GM18526 (cell line): ENCODE measurements around the gene GNAI2.

Experiments
- POLR2A ChIP-seq: IDR thresholded peaks from 3 replicates; pipeline ENCODE4 v1.6.1; 2011; ENCODE audit not compliant: insufficient read length; ENCODE audit errors: extremely low read depth

GNAI2 gene

DNA sequence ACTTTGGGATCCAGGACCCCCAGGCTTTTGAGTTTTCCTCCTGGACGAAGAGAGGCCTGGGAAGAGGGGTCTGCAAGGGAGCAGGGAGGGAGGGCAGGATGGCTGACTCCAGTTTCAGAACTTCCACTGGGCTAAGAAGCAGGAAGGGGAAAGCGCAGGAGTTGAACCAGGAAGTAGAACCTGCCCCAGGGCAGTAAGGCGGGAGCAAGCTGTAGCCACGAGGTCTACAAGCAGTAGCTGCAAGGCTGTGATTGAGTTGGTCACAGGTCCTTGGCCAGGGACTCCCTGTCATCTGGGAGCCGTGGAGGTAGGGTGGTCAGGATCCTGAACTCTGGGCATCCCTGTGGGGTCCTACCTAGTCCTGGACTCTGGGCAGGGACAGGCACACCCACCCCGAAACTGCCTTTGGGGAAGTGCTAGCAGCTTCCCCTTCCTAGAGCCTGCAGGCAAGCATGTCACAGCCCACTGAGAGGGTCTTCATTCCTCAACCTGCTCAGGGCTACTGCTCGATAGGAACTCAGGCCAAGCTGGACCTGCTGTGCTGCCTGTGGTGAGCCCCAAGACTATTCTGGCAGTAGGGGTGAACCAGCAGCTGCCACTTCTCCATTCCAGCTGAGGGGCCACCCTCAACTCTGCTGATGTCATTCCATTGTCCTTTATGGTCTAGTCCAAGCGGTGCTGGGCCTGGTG is 5.8 kb upstream of the GNAI2 start:
- TF ChIP-seq POLR2A = no peak

DNA sequence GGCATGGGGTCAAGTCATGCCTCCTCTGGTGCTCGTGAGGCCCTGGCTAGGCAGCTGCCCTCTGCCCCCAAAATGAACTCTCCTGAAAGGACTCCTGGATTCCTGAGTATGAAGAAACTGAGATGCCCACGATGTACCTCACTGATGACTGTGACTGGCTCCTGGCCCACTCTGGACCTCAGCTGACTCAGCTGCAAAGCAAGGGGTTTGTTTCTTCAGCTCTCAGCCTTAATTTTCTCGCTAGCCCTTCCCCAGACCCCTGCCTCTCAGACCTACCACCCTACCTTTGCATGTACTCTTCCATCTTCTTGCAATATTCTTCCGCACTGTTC is 5.2 kb upstream of the GNAI2 start:
- no peak for TF ChIP-seq POLR2A

DNA sequence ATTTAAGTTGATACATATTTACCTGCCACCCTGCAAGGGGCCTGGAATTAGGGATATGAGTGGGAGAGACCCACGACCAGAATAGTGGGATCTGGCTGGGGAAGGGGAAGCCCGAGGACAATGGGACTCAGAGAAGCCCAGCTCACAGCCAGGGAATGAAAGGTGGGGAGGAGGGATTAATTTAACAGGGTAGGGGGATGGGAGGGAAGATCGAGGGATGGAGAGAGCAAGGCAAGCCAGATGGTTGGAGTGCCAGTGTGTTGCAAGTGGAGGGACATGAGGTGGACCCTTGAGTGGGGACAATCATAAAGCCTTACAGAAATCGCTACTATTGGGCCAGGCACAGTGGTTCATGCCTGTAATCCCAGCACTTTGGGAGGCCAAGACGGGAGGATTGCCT is 4.4 kb upstream of the GNAI2 start:
- no peak for TF ChIP-seq POLR2A

DNA sequence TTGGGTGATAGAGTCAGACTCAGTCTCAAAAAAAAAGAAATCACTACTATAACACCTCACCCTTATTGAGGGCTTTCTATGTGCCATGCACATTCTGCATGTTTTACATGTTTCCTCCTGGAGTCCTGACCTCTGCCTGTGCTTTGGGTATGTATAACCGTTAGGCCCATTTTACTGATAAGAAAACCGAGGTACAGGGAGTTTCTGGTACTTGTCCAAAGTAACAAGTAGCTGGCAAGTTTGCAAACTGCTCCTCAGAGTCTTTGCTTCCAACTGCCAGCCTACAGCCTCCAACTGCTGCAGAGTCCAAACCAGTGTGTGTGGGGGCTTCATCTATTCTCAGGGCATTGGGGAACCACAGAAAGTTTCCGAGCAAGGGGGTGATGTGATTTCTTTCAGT is 3.7 kb upstream of the GNAI2 start:
- no peak for TF ChIP-seq POLR2A

DNA sequence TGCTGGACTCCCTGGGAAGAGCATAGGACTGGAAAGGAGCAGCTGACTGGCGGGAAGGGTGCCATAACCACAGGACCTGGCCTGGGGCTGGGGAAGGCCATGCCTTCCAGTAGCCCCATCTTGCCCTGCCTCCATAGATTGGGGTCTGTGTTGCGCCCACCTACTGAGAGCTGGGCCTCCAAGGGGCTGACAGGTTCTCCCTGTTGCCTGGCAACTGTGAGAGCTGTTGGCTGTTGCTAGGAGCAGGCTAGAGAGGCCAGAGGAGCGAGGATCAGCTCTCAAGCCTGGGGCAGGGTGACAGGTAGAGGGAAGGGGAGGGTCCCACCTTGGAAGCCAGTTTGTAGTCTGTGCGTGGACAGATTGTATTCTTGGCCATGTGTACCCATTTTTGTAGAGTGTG is 2.8 kb upstream of the GNAI2 start:
- TF ChIP-seq POLR2A = no peak

DNA sequence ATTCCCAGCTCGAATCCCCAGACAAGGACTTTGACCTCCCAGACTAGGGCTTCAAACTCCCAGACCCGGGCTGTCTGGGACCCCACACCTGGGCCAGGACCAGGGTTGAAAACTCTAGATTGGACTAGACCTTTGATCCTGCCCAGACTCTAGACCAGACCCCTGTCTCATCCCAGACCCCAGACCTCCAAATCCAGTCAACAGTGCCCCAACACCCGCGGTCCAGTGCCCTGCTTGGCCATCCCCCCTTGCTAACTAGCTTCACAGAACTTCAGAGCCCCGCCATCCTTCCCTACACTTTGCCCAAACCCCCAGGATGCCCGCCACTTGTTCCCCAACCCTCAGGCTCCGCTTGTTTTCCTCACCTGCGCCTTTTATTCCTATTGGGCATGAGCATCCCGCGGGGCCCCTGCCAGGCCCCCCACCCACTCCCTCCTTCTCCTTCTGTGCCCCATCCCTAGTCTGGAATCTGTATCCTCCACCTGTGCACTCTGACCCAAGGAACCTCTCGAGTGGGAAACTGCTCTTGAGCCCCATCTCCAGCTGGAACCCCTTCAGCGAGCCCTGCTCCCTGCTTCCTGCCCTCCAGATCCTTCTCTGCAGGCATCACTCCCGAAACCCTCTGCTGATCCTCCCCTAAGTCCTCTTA is 604 bp downstream of the GNAI2 start:
- TF ChIP-seq POLR2A = no peak

DNA sequence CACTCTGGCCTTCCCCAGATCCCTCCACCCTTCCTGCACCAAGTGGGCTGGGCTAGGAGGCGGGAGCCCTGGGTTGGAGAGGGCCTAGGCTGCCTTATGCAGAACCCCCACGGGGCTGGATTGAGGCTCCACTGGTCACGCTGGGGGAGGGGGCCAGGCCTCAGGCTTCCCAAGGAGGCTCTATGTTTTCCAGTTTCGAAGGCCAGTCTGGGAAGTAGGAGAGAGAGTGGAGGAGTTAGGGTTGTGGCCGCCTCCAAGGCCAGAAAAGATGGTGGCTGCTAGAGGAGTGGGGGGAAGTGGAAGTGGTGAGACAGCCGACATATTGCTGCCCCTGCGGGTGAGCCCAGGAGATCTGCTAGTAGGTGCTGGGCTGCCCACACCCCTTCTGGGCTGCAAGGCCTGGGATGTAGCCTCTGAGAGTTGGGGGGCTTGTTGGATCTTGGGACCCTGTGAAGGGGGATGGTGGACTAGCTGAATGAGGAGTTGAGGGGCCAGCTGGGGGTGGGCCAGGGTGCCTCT is 1.2 kb downstream of the GNAI2 start:
- no peak for TF ChIP-seq POLR2A

DNA sequence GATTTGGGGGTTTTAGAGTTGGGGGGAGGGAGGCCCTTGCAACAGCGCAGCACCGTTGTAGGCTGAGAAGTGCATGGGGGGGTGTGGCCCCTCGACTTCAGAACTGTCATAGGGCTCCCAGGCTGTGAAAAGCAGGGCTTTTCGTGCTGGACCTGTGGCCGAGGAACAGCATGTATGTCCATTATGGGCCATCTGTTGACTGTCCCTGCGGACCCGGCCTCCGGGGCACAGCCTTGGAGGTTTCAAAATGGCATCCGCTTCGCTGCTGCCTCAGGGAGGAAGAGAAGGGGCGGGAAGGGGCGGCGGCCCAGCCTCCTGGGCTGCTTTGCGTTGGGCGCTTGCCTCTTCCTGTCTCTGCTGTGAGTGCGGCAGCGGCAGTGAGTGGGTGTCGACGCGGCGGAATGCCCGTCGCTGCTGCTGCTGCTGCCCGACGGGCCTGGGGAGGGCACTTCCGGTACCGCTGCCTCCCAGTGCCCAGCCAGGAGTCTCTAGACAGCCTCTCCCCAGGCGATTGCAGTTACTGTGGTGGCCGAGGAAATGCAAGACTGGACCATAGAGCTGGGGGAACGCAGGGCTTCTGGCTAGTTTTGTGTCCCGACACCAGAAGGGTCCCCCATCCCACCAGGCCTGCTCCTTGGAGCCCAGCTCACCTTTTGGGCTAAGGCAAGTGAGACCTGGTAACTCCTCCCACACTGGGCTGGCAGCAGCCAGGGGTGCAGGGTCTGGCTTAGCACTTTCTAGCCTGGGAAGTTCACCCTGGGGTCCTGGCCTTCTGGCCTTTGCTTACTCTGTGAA is 1.9 kb downstream of the GNAI2 start:
- TF ChIP-seq POLR2A = peak; percentile 52

DNA sequence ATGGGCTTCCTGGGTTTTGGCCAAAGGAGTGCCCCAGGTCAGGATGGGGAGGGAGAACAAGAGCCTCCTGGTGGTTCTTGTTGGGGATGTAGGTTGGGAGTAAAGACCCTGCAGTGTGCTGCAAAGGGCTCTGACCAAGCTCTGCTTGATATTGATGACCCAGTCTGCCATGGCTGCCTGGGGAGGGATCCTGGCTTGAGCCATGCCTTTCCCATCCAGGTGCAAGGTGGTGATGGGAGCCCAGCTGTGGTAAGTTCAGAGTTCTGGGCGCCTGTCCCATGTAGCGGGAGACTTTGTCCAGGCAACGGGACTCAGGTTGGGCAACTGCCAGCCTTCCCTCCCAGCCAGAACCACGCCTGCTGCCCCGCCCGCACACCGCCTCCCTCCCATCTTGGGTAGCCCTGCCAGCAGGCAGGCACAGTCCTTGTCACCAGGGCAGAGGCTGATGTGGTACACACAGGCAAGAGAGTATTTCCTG is 2.6 kb downstream of the GNAI2 start:
- TF ChIP-seq POLR2A = no peak

DNA sequence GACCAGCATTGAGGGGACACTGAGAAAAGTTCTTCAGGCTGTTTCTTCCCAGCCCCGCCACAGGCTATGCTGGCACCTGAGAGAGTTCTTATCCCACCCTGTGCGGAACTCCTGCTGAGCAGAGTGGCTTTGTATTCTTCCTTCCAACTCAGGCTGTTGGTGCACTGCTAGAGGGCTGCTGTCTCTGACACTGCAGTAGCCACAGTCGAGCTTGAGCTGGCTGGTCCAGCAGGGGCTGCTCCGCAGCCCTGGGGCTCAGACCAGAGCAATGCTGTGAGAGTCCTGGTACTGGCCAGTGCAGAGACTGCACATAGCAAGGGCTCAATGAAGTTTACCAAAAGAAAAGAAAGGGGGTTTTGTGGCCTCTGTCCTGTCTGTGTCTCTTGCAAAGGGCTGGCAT is 3.6 kb downstream of the GNAI2 start:
- no peak for TF ChIP-seq POLR2A

DNA sequence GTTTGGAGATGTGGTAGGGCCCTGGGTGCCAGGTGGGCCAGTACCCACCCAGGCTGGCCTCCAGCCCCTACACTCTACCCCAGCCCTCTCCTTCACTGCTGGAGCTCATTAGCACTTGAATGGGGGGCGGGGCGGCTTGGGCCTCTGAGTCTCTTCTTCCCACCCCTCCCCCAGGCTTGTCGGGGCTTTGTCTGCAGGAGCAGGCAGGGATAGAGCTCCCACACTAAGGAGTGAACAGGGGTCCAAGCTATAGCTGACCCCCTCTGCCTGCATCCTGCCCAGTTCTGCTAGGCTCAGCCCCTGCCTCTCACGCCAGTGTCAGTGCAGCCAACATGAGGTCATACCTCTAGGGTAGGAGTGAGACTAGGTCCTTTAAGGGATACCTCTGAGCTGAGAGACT is 5.2 kb downstream of the GNAI2 start:
- no peak for TF ChIP-seq POLR2A

DNA sequence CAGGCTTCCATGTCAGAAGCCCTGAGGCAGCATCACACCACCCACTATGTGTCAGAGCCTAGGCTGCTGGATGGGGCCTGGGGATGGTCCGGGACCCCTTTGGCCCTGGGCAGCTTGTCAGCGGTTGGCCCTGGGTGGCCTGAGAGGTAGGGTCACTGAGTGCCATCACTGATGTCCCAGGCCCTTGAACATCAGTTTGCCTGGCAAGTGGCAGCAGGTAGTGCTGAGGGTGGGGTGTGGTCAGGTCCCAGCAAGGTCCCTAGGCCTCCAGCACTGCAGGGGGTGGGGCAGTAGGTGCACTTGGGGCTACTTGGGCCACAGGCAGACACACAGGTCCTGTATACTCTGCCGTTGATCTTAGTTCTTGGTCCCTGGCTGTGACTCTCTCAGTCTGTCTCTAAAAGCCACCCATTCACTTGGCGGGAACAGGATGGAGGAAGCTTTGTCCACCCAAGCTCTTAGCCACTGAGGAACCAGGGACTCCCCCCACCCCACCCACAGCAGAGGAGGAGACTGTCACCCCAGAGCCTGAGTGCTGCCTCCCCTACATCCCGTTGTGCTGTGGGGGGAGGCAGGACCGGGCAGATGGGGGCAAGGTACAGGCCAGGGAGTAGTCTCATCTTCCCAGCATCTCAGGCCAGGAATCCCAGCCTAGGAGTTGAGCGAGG is 5.8 kb downstream of the GNAI2 start:
- no peak for TF ChIP-seq POLR2A

DNA sequence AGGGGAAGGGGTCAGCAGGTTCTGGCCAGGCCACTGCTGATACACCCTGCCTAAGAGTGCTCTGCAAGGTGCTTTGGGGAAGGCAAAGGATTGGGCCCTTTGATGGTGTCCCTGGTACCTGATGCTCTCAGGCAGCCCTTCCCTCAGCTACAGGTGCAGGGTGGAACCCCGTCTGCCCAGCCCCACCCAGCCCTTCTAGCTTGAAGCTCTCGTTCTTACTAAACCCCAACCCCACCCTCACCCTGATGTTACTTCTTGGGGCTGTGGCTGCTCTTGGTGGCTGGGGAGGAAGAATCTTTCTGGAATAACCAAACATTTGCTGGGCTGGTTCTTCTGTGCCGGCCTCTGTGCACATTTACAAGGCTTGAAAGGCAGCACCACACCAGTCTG is 6.4 kb downstream of the GNAI2 start:
- no peak for TF ChIP-seq POLR2A

DNA sequence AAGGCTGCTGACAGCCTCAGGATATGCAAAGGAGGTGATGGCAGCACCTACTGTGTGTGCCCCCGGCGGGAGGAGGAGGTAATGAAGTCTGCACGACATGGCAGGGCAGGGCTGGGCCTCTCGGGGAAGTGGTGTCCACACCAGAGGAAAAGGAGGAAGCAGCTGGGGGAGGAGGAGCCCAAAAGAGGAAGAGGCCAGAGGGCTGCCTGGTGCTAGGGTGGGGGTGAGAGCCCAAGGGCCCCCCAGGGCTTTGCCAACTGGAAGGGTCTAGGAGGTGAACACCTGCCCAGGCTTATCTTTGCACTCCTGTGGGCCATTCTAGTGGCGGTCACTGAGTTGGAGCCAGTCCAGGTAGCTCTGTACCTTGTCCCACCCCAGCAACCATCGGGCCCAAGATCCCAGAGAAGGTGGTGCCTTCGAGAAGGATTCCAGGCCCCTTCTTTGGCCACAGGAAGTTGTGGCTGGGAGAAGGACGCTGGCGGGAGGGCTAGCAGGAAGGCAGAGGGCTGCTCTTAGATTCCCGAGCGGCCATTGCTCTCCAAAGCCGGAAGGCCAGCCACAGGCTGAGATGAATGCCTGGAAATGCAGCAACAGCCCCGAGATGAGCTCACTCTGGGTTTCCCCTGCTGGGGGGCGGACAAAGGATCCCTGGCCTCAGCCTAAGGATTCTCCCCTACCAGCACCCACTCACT is 7.0 kb downstream of the GNAI2 start:
- TF ChIP-seq POLR2A = no peak

DNA sequence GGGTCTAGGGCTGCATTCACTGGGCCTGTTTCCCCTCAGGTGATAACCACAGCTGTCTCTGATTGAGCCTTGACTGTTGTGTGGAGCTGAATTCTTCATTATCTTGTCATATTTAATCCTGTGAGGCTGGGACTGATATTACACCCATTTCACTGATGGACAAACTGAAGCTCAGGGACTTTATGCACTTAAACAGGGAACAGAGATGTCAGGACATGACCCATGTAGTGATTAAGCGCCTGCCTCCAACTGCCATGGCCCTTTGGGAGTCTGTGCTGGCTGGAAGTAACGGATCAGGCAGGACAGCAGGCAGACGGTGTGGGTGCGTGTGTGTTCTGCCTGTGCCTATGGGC is 7.5 kb downstream of the GNAI2 start:
- no peak for TF ChIP-seq POLR2A
